HG02642 (cell line): ENCODE results near the gene CETN1.

Experiments
- ATAC-seq: cut with Tn5 transposase; IDR thresholded peaks from one replicate; pipeline ENCODE4 v1.9.1; 2021; ENCODE audit warnings: mild to moderate bottlenecking; ENCODE audit not compliant: unreplicated experiment, poor library complexity

Gene CETN1

DNA sequence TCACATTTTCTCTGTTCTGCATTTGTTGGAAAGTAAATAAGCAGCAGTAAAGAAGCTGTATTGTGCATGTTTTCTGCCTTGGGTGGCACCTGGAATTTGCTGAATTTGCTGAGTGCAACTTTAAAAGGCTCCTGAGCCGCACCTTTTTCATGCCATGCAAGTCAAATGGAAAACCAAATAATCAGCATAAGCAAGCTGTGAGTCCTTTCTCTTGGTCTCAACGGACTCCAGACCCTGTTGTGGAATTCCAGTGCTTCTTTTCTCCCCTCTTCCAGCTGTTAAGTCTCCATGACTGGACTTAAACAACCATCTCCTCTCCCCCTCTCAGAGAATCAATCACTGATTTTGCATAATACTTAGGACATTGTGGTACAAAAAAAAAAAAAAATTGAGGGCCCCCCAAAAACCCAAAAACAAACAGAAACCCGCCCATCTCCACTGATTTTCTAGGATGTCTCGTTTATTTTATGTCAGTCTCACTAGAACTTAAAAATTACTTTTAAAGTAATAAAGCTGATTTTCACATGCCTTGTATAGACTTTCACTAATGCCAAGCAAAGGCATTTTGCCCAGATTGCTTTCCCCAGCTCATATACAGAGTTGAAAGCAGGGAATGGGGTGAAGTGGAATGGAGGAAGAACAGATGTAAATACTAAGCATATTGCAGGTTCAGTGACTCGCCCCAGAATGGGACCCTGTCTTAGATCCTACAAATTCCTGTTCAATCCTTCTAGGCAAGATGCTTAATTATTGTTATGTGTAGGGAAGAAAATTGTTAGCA, 5.1 kb upstream of the CETN1 start:
- ATAC-seq, result no peak

DNA sequence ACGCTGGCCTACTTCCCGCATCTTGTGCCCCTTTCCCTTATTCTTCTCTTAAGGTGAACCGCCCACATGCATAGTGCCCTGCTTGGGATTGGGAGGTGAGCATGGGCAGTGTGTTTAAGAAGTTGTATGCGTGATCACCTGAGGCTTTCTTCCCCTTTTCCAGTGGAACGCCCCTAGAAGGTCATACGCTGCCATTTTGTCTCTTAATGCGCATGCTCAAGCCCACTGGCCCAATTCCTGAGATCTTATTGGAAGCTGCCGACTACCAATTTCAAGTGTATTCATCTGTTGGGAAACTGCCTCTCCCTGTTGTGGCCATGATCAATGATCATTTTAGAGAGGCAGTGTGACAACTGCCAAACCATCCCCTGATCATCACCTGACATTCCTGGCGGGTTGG, 3.3 kb upstream of the CETN1 start:
- ATAC-seq, result no peak

DNA sequence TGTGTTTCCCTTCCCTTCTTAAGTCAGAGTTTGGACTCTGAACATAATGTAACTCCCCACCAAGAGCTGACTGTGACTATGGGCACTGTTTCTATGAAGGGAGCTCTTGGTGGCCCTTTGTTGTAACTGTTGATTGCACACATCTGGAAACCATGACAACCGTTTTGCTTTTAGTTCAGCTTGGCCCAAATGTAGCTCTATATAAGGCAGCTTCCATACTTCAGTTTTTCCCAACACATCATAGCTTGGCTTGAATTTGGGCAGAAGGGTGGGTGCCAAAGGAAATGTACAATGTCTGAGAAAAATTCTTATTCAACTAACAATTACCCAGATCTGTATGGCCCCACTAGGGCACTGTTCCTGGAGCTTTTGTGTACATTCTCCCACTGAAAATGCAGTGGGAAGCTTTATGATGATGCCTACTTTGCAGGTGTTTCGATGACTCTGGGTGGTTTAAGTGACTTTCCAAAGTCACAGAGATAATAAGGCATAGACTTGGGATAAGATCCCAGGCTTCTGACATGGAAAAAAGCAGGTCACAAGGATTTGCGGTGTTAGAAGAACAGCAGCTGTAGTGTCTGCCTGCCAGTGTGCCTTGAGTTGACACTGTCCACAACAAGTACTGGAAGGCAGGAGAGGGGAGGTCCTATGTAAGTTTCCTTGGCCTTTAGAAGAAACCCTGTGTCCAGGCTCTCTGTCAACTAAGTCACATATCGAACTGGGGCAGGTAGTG, 2.4 kb upstream of the CETN1 start:
- no peak for ATAC-seq

DNA sequence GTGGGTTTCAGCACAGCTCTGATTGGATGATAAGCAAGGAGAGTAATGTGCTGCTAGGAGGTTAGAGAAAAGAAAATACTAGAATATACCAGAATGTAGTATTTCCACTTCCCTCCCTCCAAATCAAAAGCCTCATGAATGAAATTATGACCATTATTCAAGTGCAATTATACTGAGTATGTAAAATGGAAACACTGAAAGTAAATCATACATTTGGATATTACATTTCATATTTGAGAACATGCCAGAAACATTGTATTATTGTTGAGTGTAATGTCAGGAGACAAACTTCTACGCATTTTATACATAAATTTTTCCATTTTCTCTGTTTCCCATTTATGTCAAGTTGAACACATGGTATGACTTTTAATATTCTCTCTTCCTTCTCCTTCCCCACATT, 942 bp upstream of the CETN1 start:
- ATAC-seq, result no peak

DNA sequence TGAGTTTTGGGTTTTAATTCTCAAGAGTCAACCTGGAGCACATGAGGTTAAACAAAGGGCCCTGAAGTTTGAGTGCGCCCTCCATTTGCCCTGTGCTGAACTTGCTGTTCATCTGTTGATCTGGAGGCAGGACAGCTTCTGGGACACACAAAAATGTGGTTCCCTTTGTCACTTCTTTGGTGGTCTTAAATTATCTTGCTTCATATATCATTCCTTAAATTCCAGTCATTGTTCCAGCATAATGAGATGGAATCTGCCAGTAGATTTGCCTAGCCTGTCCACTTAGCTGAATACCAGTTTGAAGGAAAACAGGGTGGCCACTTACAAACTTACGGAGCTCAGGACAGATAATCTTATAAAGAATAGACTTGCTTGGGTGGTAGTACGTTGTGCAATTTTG, 916 bp downstream of the CETN1 start:
- no peak for ATAC-seq

DNA sequence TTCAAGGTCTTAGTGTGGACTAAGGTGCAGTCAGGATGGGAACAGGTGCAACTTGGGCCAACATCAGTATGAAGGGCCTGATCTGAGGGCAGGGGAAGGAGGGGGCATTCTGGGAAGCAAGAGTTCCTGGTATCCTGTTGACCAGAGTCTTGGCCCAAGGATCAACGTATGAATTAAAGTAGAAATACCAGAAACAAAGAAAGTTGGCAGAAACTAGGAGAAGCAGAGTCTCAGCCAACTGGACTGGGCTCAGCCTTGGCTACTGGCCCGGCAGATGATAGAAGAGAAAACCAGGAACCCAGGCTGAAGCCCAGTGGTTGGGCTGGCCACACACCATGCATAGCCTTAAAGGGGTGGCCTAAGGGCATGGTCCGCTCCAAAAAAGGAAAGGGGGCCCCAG, 2.3 kb downstream of the CETN1 start:
- ATAC-seq, result no peak

GRCh38 chr18:595068-595467, 14.9 kb downstream of the CETN1 start:
- no peak for ATAC-seq

DNA sequence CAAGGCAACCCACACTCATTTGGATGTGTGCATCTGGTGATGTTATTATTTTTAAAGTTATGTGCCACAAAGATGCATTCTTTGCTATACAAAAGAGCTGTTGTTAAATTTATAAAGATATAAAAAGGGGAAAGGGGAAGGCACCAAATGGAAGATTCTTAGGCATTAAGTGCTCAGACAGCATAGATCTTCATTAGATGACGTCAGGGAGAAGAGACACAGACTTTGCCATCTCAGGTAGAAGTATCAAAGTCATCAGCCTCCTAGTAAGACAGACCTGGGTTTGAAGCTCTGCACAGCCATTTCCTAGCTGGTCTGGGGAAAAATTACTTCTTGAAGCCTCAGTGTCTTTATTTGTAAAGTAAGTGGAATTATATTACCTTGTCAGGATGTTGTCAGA, 15.4 kb downstream of the CETN1 start:
- no peak for ATAC-seq

DNA sequence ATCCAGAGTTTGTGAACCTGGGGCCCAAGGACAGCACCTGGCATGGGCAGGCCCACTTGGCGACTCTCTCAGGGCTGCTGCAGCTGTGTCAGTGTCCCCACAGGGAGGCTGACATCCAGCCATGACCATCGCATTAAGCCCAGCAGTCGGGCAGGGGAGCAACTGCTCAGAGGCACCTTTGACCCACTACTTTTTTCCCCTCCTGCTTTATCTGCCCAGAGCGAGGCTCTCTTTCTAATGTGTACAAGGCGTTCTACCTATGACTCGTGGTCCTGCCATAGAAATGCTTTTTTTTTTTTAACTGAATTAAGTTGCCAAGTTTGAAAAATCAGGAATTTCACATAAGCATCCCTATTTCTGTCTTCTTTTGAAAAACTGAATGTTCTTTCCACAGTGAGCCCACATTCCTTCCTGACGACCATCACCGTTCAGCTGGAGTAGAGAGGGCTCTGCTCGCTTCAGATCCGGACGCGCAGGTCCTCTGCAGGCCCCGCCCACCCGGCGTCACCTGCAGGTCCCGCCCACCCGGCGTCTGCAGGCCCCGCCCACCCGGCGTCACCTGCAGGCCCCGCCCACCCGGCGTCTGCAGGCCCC, 16.2 kb downstream of the CETN1 start:
- peak; percentile 68 for ATAC-seq

- ATAC-seq, result no peak
Observed at GRCh38 chr18:598124-598589, 18.0 kb downstream of the CETN1 start.

GRCh38 chr18:600107-600506, 19.9 kb downstream of the CETN1 start:
- ATAC-seq, result no peak

DNA sequence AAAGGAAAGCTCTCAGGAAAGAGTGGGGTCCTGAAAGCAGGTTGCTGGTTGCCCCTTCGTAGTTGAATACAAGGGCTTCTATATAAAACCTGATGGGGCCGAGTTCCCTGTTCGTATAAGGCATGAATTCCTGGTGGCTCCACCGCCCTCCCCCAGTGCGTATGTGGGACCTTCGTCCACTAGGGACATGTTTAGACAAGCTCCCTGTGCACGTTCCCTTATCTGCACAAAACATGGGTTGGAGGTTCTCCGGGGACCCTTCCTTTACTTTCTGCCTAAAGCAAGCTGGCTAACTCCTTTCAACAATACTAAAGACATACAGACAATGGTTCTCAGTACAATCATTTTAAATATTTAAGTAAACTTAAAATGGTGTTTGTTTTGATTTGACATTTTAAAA, 24.6 kb downstream of the CETN1 start:
- ATAC-seq, result no peak

GRCh38 chr18:607930-608329, 27.8 kb downstream of the CETN1 start:
- no peak for ATAC-seq

GRCh38 chr18:610214-610928, 30.2 kb downstream of the CETN1 start:
- ATAC-seq, result no peak

- no peak for ATAC-seq
Observed at GRCh38 chr18:612156-612555, 32.0 kb downstream of the CETN1 start.

GRCh38 chr18:614193-614592, 34.0 kb downstream of the CETN1 start:
- ATAC-seq, result no peak

DNA sequence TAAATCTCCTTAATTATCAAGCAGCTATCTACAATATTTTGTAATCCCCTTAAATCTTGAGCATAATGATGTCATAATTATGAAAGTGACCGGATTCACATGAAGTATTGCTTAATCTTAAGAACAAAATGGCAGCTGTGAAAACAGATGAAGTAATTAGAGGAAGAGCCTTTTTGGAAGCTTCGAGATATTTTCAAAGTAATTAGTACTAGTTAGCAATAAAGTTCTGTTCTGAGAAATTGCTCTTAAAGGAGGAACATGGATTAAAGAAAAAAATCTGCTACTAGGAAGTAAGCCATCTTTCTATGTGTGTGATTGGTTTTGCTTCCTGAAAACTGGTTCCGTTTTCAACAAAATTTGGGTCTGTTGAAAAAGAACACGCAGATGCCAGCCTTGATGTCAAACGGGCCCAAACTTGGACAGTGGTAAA, 34.9 kb downstream of the CETN1 start:
- ATAC-seq, result no peak

DNA sequence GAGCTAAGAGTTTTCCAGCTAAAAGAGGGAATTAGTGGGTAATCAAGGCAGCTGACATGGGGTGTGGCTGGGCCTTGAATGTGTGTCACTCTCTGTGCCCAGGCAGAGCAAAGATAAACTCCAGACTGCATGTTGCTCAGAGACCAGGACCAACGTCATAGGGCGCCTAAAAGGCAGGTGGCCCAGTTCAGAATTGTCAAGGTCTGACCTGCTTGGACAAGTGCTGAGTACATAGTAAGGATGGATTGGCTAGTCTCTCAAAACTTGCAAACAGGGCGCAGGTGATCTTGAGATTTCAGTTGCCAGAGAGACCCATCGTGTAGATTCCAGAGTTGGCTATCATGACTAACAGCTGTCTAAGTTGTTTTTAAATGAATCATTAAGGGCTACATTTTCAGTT, 35.6 kb downstream of the CETN1 start:
- no peak for ATAC-seq

GRCh38 chr18:616380-616995, 36.3 kb downstream of the CETN1 start:
- ATAC-seq, result no peak

GRCh38 chr18:617970-618504, 37.9 kb downstream of the CETN1 start:
- ATAC-seq, result no peak
